Measurements from ENCODE around the gene UAP1.
"Not testable (repeated sequence)": the region's sequence is repeated elsewhere in the genome, so short reads cannot be mapped to it uniquely, and the experiment has no call there.

Gene UAP1

DNA sequence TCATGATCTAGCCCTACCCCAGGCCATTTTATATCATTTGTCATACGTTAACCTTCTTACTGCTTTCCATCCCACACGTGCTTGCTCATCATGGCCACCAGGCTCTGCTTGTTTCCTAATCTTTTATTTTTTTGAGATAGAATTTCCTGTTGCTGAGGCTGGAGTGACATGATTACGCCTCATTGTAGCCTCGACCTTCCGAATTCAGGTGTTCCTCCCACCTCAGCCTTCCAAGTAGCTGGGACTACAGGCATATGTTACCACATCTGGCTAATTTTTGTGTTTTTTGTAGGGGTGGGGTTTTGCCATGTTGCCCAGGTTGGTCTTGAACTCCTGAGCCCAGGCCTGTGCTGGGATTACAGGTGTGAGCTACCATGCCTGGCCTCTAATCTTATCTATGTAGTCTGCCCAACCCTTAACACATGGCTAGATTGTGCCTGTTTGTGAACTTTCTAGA lies 3.3 kb downstream of the UAP1 start:
- in situ Hi-C loops (cut with MboI; ENCODE audit: low sequenced_read_pairs), result no loop called here

DNA sequence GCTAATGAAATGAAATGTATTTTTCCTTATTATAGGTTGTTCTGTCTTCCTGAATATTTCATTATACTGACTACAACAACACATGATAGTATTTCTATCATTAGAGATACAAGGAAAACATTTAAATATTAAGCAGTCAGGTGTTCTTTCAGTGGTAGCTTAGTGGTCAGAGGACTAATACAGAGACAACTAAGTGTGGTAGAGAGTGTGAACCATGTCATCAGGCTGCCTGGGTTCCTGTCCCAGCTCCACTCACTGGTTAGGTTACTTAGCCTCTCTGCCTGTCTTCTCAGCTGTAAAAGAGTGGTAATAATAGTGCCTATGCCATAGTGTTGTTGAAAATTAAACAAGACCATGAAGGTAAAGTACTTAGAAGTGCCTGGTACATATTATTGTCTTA lies 3.9 kb downstream of the UAP1 start:
- in situ Hi-C loops (cut with MboI; ENCODE audit: low sequenced_read_pairs), result no loop called here

DNA sequence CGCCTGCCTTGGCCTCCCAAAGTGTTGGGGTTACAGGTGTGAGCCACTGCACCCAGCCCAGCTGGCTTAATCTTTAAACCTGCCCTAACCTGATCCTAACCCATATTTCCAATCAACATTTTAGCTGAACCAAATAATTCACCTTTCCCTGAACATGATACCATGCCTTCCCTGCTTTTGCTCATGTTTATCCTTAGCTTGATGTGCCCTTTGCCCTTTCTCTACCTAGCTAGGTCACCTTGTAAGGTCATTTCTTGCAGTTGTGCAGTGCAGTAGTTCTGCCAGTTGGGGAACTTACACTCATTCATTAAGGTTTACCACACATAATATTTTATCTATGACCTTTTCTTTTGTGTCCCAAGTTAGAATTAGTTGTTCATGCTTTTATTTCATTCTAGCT lies 5.3 kb downstream of the UAP1 start:
- in situ Hi-C loops (cut with MboI; ENCODE audit: low sequenced_read_pairs), result no loop called here

DNA sequence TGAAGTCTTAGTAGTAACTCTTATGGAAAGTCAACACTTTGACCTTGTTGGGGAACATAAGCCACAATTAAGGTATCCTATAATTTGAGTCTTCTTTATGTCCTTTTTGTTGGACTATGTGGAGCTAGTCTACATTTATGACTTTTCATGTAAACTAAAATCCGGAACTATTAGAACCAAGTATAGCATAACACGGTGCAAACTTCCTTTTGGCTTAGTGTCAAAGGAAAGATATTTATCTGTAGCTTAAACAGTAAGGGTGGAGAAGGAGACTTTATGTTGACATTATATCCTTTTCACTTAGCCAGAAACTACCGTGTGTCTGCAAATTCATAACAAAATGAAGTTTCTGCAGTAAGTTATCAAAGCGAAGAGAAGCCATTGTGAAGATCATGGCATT lies 7.3 kb downstream of the UAP1 start:
- in situ Hi-C loops (cut with MboI; ENCODE audit: low sequenced_read_pairs), result no loop called here

DNA sequence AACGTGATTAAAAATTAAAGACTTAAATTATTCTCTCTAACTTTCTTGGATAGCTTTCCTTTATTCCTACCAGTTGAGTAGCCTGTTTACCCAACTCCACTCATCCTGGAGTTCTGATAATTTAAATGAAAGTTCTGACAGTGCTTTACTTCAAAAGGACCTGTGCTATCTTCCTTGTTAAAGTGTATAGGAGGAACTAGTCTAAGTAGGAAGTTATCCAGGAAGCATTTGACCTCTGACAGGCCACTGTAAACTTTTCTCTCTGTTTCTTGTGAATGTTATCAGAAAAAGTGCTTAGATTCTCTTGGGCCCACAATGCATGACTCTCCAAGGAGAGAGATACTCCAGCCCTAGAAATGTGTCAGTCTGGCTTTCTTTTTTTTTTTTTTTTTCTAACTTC lies 9.2 kb downstream of the UAP1 start:
- in situ Hi-C loops (cut with MboI; ENCODE audit: low sequenced_read_pairs), result no loop called here

- in situ Hi-C loops (cut with MboI; ENCODE audit: low sequenced_read_pairs), result not testable (repeated sequence)
These were observed 9.6 kb downstream of the UAP1 start for GRCh38 chr1:162571121-162571520.

DNA sequence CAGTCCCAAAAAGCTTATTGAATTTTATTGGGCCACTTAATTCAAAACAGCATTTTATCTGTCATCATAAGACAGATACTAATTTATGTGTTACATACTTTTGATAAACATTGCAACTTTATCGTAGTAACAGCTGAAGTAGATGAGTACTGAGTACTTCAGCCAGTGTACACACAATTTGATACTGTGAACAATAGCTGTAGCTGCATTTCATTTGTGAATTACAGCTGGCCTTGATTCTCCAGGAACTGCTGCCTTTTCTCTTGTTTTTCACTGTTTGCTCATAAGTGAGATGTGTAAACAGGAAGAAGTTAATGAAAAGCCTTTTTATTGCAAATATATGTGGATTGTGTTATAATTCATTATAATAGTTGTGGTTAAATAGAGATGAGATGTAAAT lies 10.2 kb downstream of the UAP1 start:
- in situ Hi-C loops (cut with MboI; ENCODE audit: low sequenced_read_pairs), result no loop called here

- in situ Hi-C loops (cut with MboI; ENCODE audit: low sequenced_read_pairs), result no loop called here
These were observed 11.6 kb downstream of the UAP1 start for GRCh38 chr1:162573136-162573535.

DNA sequence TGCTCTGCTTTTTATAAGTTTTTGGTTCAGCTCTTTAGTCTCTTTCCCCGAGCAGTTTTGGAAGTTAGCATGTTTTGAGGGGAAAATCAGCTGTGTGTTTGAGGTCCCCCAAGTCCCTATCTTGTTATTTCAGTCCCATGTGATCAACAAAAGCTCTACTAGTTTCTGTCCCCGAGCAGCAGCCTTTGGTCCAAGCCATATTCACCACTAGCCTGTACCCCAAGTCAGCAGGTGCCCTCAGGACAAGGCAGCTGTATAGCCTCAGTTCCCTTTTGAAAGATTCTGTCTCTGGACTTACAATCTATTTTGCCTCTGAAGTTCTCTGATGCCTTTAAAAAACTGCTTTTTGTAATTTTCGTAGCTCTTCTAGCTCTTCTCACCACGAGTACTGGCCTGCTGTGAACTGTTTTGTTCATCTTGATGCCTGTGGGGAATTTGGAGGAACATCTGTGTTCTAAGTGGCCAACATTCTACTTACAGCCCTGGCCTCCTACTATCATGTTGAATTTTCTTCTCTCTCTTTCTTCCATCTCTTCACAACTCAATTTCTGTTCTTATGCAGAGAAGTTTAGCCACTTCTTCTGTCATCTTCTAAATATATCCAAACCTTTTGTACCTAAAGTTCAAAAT lies 16.7 kb downstream of the UAP1 start:
- in situ Hi-C loops (cut with MboI; ENCODE audit: low sequenced_read_pairs), result no loop called here

DNA sequence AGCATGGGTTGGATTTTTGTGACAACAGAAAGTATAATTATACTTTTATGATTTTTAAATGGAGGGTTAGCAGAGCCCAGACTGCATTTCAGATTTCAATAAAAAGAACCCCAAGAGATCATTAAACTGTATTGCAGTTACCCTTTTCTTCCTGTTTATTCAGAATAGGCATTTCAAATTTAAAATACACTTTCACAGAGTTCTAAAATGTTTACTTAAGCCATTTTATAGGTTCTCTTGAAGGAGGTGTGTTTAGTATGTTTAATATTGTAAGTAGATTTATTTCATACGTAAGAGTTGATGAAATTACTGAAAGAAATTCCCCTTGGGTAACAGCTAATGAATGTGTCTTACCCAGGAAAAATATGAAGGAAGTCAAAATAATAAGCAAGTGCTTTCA lies 17.4 kb downstream of the UAP1 start:
- in situ Hi-C loops (cut with MboI; ENCODE audit: low sequenced_read_pairs), result no loop called here

DNA sequence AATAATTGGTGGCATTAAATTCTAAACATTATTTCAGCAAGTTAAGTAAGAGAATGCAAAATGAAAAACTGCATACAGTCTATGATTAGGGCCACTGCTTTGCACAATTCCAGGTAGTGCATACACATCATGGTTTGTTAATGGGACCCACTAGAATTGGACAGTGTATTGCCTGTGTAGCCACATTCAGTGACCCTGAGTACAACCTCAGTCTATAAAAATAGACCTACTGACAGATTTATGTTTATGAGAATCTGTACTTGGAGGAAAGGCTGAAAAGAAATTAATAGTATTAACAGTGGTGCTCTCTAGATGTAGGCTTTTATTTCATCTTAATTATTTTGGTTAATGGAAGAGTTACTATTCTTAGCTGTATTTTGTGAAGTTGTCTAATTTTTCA lies 18.8 kb downstream of the UAP1 start:
- in situ Hi-C loops (cut with MboI; ENCODE audit: low sequenced_read_pairs), result no loop called here

DNA sequence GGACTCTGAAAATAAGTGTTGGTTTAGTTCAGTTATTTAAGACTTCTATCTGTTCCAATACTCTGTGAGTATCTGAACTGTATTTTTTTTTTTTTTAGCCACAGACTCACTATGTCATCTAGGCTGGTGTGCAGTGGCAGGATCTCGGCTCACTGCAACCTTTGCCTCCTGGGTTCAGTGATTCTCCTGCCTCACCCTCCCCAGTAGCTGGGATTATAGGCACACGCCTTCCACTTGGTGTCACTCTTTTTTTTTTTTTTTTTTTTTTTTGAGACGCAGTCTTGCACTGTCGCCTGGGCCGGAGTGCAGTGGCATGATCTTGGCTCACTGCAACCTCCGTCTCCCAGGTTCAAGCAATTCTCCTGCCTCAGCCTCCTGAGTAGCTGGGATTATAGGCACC lies 21.4 kb downstream of the UAP1 start:
- in situ Hi-C loops (cut with MboI; ENCODE audit: low sequenced_read_pairs), result not testable (repeated sequence)

DNA sequence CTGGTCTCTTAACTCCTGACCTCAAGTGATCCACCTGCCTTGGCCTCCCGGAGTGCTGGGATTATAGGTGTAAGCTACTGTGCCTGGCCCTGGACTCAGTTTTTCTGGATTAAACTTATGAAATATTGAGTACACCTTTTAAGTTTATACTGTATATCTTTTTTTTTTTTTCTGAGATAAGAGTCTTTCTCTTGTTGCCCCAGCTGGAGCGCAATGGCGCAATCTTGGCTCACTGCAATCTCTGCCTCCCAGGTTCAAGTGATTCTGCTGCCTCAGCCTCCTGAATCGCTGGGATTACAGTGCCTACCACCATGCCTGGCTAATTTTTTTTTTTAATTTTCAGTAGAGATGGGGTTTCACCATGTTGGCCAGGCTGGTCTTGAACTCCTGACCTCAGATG lies 23.6 kb downstream of the UAP1 start:
- in situ Hi-C loops (cut with MboI; ENCODE audit: low sequenced_read_pairs), result not testable (repeated sequence)

DNA sequence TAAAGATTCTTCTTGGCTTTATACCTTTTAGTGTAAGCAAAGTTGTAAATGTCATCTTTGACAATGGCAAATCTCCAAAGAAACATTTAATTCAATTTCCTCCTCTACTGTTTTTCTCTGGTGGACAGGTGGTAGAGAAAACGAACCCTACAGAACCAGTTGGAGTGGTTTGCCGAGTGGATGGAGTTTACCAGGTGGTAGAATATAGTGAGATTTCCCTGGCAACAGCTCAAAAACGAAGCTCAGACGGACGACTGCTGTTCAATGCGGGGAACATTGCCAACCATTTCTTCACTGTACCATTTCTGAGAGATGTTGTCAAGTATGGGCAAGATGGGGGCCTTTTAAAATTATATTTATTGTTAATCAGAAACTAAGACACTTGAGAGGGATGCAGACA lies 25.8 kb downstream of the UAP1 start:
- in situ Hi-C loops (cut with MboI; ENCODE audit: low sequenced_read_pairs), result no loop called here

DNA sequence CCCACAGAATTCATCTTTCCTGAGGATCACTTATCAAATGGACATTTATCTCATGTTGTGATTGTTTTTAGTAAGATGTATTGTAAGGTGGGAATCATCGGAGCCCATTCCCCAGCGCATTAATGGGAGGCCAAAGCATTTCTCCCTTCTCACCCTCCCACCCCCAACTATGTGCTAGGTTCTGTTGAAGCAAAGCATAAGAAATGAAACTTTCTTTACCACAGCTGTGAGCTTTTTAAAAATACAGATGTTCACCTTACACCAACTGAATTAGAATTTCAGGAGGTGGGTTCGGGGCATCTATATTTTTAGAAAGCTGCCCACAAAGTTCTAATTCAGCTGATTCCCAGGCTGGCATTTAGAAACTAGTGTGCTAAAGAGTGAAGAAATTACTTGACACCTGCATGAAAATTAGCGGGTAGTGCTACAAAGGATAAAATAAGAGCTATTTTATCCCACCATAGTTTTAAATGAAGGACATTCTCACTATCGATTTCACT lies 26.3 kb downstream of the UAP1 start:
- in situ Hi-C loops (cut with MboI; ENCODE audit: low sequenced_read_pairs), result no loop called here

- in situ Hi-C loops (cut with MboI; ENCODE audit: low sequenced_read_pairs), result no loop called here
These were observed 28.6 kb downstream of the UAP1 start for GRCh38 chr1:162590101-162590500.

DNA sequence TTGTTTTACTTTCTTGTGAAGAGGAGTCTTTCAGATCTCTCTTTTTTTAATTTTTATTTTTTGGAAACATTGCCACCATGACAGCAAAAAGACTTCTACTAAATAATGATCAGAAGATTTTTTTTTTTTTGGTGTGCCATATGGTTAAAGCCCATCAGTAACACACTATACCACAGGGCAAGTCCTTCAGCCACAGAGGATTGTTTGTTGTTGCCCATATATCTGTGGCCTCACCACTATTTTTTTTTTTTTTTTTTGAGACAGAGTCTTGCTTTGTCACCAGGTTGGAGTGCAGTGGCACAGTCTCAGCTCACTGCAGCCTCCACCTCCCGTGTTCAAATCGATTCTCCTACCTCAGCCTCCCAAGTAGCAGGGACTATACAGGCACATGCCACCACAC lies 29.2 kb downstream of the UAP1 start:
- in situ Hi-C loops (cut with MboI; ENCODE audit: low sequenced_read_pairs), result no loop called here

DNA sequence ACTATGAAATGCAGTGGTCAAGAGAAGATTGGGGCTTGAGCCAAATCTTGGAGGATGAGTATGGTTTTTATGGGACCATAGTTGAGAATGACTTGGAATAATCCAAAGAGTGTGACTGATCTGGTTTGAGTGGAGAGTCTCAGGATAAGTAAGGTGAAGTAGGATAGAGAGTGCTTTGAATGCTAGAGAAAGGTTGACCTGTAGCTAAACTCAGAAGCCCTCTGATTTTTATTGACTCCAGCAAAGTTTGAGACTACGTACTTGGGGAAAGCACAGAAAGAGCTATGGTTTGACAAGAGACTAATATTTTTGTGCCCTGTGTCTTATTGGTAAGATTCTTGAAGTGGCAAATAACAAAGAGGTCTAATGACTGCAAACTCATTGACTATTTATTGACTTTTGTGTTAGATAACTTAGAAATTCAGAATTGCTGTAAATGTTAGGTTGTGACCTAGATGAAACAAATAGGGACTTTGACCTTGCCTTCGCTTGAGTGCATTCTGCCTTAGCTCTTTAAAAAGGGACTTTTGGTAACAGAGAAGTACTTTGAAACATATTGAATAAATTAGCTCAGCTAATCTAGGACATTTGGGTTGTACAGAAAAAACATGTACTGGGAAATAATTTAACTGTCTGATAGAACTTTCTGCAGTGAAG lies 35.1 kb downstream of the UAP1 start:
- in situ Hi-C loops (cut with MboI; ENCODE audit: low sequenced_read_pairs), result no loop called here

GRCh38 chr1:162599451-162599850 lies 37.9 kb downstream of the UAP1 start:
- in situ Hi-C loops (cut with MboI; ENCODE audit: low sequenced_read_pairs), result no loop called here

GRCh38 chr1:162603117-162603516 lies 41.6 kb downstream of the UAP1 start:
- in situ Hi-C loops (cut with MboI; ENCODE audit: low sequenced_read_pairs), result loop anchor here (25.0 kb wide), 1 partner anchor 159 kb away; no protein-coding TSS in a partner anchor

GRCh38 chr1:162605225-162605927 lies 43.9 kb downstream of the UAP1 start:
- in situ Hi-C loops (cut with MboI; ENCODE audit: low sequenced_read_pairs), result loop anchor here (25.0 kb wide), 1 partner anchor 157 kb away; no protein-coding TSS in a partner anchor

DNA sequence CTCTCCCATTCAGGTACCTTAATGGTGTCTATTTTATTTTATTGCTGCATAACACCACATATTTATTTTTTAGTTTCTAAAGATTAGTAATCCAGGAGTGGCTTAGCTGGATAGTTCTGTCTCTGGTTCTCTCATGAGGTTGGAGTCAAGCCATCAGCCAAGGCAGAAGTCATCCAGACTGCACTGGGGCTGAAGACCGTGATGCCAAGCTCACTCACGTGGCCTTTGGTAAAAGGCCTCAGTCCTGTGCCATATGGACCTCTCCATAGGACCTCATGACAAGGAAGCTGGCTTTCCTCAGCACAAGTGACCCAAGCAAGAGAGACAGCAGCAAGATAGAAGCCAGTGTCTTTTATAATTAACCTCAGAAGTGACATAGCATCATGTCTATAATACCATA lies 47.8 kb downstream of the UAP1 start:
- in situ Hi-C loops (cut with MboI; ENCODE audit: low sequenced_read_pairs), result loop anchor here (25.0 kb wide), 1 partner anchor 153 kb away; no protein-coding TSS in a partner anchor
